Natural killer cell treated with Interleukin-12 subunit alpha and Interleukin-12 subunit beta and Interleukin-15 and Interleukin-18, amount 100 ng/mL, for 72 hours (primary cell): Measurements from ENCODE around the gene HLA-E. TPM values are rescaled to one million over a fixed set of nuclear protein-coding genes. Genes with fewer than 3 reads are reported as not detected.

Experiments
- ATAC-seq, 2 donors: fragments of 150-1000 bp; cut with Tn5 transposase in 1 of 2; sonication (Bioruptor Pico), chemical (Tn5 transposase) in 1 of 2; 2 replicates each; pipeline ENCODE4 v1.10.0; 2021
- DNase-seq: peaks from one replicate; pipeline ENCODE4 v3.0.0; 2022; ENCODE audit warnings: low spot score
- H3K27ac Mint-ChIP-seq, 2 donors: 1 replicate in 1 of 2; 2 replicates in 1 of 2; pipeline ENCODE4 v1.8.0; 2022; ENCODE audit warnings: mixed read lengths in 2 of 2, mild to moderate bottlenecking in 1 of 2, moderate library complexity in 1 of 2
- H3K27me3 Mint-ChIP-seq, 2 donors: 1 replicate in 1 of 2; 2 replicates in 1 of 2; pipeline ENCODE4 v1.8.0; 2022; ENCODE audit warnings: mixed read lengths in 2 of 2
- H3K36me3 Mint-ChIP-seq: one replicate; pipeline ENCODE4 v1.8.0; 2022; ENCODE audit warnings: mixed read lengths
- H3K4me1 Mint-ChIP-seq, 2 donors: 1 replicate in 1 of 2; 2 replicates in 1 of 2; pipeline ENCODE4 v1.8.0; 2022; ENCODE audit warnings: low read depth in 2 of 2, mixed read lengths in 2 of 2, mild to moderate bottlenecking in 1 of 2
- H3K4me3 Mint-ChIP-seq: one replicate; pipeline ENCODE4 v1.8.0; 2022; ENCODE audit warnings: mixed read lengths
- H3K9me3 Mint-ChIP-seq: 2 replicates; pipeline ENCODE4 v1.8.0; 2022; ENCODE audit warnings: mixed read lengths
- total RNA-seq, 2 donors: library from RNA; stranded (reverse); gene quantifications; one replicate each; pipeline ENCODE4 v1.2.3, GENCODE V29; 2022

Gene HLA-E
- total RNA-seq: 100 to 1,000 TPM; 355 to 567 TPM

GRCh38 chr6:30489081-30490025 is at the start of gene HLA-E:
Gene HLA-E (plus strand): TSS chr6:30489509. CDS start chr6:30489532, 23 bp downstream.
- H3K36me3 Mint-ChIP-seq: peaks cover 35% of the 10 kb centered on the region
- H3K27me3 Mint-ChIP-seq: no peaks in the 10 kb centered on the region
- H3K4me1 Mint-ChIP-seq: peaks cover 43 to 54% of the 10 kb centered on the region in 2 donors

GRCh38 chr6:30441171-30441570 is 48.1 kb upstream of the HLA-E start:
- H3K9me3 Mint-ChIP-seq: no peaks in the 10 kb centered on the region
- ATAC-seq: no peak
- no peaks in the 10 kb centered on the region for H3K36me3 Mint-ChIP-seq
- no peaks in the 10 kb centered on the region for H3K4me1 Mint-ChIP-seq
- peaks cover 58 to 82% of the 10 kb centered on the region in 2 donors for H3K27me3 Mint-ChIP-seq
- H3K4me3 Mint-ChIP-seq: no peak overlapping the region
- DNase-seq: no peak
- H3K27ac Mint-ChIP-seq: no peak overlapping the region

More at GRCh38 chr6:30489081-30490025, at the start of gene HLA-E:
- H3K27ac Mint-ChIP-seq: peak within 1 kb of the TSS; percentile 95 to 98
- H3K9me3 Mint-ChIP-seq: no peaks in the 10 kb centered on the region
- H3K4me3 Mint-ChIP-seq: peak within 1 kb of the TSS; percentile 98
- peak; percentile 90 to 93 for ATAC-seq
- DNase-seq: peak; percentile 92

- DNase-seq: no peak
- Mint-ChIP-seq H3K4me3 (no peak overlapping the region), H3K9me3 (no peaks in the 10 kb centered on the region), H3K4me1 (peaks cover 0 to 4% of the 10 kb centered on the region in 2 donors), H3K27ac (no peak overlapping the region), H3K36me3 (no peaks in the 10 kb centered on the region), H3K27me3 (peaks cover 68 to 93% of the 10 kb centered on the region in 2 donors)
- no peak for ATAC-seq
These were observed 45.5 kb upstream of the HLA-E start for GRCh38 chr6:30443657-30444450.

GRCh38 chr6:30444451-30444742 is 44.9 kb upstream of the HLA-E start:
- Mint-ChIP-seq H3K36me3 (no peaks in the 10 kb centered on the region), H3K9me3 (no peaks in the 10 kb centered on the region), H3K27me3 (peaks cover 71 to 95% of the 10 kb centered on the region in 2 donors), H3K27ac (no peak overlapping the region), H3K4me1 (peaks cover 0 to 9% of the 10 kb centered on the region in 2 donors), H3K4me3 (no peak overlapping the region)
- DNase-seq: no peak
- ATAC-seq: no peak

- Mint-ChIP-seq H3K36me3 (no peaks in the 10 kb centered on the region), H3K4me3 (no peak overlapping the region), H3K4me1 (peaks cover 12 to 26% of the 10 kb centered on the region in 2 donors), H3K27me3 (peaks cover 72 to 93% of the 10 kb centered on the region in 2 donors), H3K27ac (no peak overlapping the region), H3K9me3 (no peaks in the 10 kb centered on the region)
- ATAC-seq (no peak), DNase-seq (no peak)
These were observed 43.0 kb upstream of the HLA-E start for GRCh38 chr6:30446259-30446658.

- Mint-ChIP-seq H3K9me3 (no peaks in the 10 kb centered on the region), H3K4me1 (peaks cover 17 to 35% of the 10 kb centered on the region in 2 donors), H3K4me3 (no peak overlapping the region), H3K27ac (no peak overlapping the region), H3K36me3 (no peaks in the 10 kb centered on the region), H3K27me3 (peaks cover 72 to 92% of the 10 kb centered on the region in 2 donors)
- ATAC-seq: no peak
- DNase-seq: no peak
These were observed 42.1 kb upstream of the HLA-E start for GRCh38 chr6:30447237-30447636.

GRCh38 chr6:30450548-30450908 is 38.8 kb upstream of the HLA-E start:
- ATAC-seq (peak; percentile 29 to 32), DNase-seq (no peak)
- H3K27ac Mint-ChIP-seq: no peak overlapping the region
- H3K4me1 Mint-ChIP-seq: peaks cover 24 to 35% of the 10 kb centered on the region in 2 donors
- no peaks in the 10 kb centered on the region for H3K9me3 Mint-ChIP-seq
- H3K27me3 Mint-ChIP-seq: peaks cover 61 to 78% of the 10 kb centered on the region in 2 donors
- peak overlapping the region; percentile 73 for H3K4me3 Mint-ChIP-seq
- H3K36me3 Mint-ChIP-seq: no peaks in the 10 kb centered on the region

- Mint-ChIP-seq H3K27me3 (peaks cover 56 to 78% of the 10 kb centered on the region in 2 donors), H3K36me3 (no peaks in the 10 kb centered on the region), H3K9me3 (no peaks in the 10 kb centered on the region), H3K4me3 (peak overlapping the region; percentile 73), H3K27ac (no peak overlapping the region), H3K4me1 (peaks cover 24 to 35% of the 10 kb centered on the region in 2 donors)
- peak; percentile 65 for DNase-seq
- ATAC-seq: peak; percentile 75 to 76
These were observed 38.1 kb upstream of the HLA-E start for GRCh38 chr6:30450909-30451841.

GRCh38 chr6:30452736-30453507 is 36.4 kb upstream of the HLA-E start:
- peaks cover 51 to 72% of the 10 kb centered on the region in 2 donors for H3K27me3 Mint-ChIP-seq
- DNase-seq: no peak
- H3K9me3 Mint-ChIP-seq: no peaks in the 10 kb centered on the region
- peaks cover 24 to 35% of the 10 kb centered on the region in 2 donors for H3K4me1 Mint-ChIP-seq
- H3K4me3 Mint-ChIP-seq: no peak overlapping the region
- H3K36me3 Mint-ChIP-seq: no peaks in the 10 kb centered on the region
- no peak overlapping the region for H3K27ac Mint-ChIP-seq
- no peak for ATAC-seq

- peaks cover 52 to 72% of the 10 kb centered on the region in 2 donors for H3K27me3 Mint-ChIP-seq
- no peaks in the 10 kb centered on the region for H3K9me3 Mint-ChIP-seq
- DNase-seq (peak; percentile 82), ATAC-seq (peak; percentile 85 to 89)
- peaks cover 24 to 31% of the 10 kb centered on the region in 2 donors for H3K4me1 Mint-ChIP-seq
- H3K36me3 Mint-ChIP-seq: peaks cover 6% of the 10 kb centered on the region
- H3K4me3 Mint-ChIP-seq: no peak overlapping the region
- H3K27ac Mint-ChIP-seq: no peak overlapping the region
These were observed 35.7 kb upstream of the HLA-E start for GRCh38 chr6:30453508-30454116.

- Mint-ChIP-seq H3K4me3 (no peak overlapping the region), H3K4me1 (peaks cover 16 to 26% of the 10 kb centered on the region in 2 donors), H3K27ac (peak overlapping the region in 1 of 2 donors; percentile 13), H3K36me3 (peaks cover 29% of the 10 kb centered on the region), H3K9me3 (peaks cover 5% of the 10 kb centered on the region), H3K27me3 (peaks cover 65 to 90% of the 10 kb centered on the region in 2 donors)
- DNase-seq: no peak
- no peak for ATAC-seq
These were observed 30.2 kb upstream of the HLA-E start for GRCh38 chr6:30459145-30459544.

- Mint-ChIP-seq H3K27me3 (peaks cover 67 to 89% of the 10 kb centered on the region in 2 donors), H3K4me1 (peaks cover 21 to 31% of the 10 kb centered on the region in 2 donors), H3K4me3 (peak overlapping the region; percentile 13), H3K36me3 (peaks cover 29% of the 10 kb centered on the region), H3K9me3 (peaks cover 5% of the 10 kb centered on the region), H3K27ac (peak overlapping the region in 1 of 2 donors; percentile 17)
- ATAC-seq (no peak), DNase-seq (no peak)
These were observed 28.3 kb upstream of the HLA-E start for GRCh38 chr6:30461055-30461454.
